ENCODE data around the gene TRIOBP. TPM values are rescaled to one million over a fixed set of nuclear protein-coding genes. Genes with fewer than 3 reads are reported as not detected.

The TRIOBP gene
- total RNA-seq, 1 donor from 2014 or later: 40.6 TPM

GRCh38 chr22:37742376-37743171 is 45.7 kb downstream of the TRIOBP start:
- peak overlapping the region; percentile 12 for H3K27ac ChIP-seq (ENCODE audit: low read depth, low read length)

GRCh38 chr22:37744589-37744988 is 47.7 kb downstream of the TRIOBP start:
- DNase-seq (ENCODE audit: low read depth) (no peak), FAIRE-seq (no peak)
- Mint-ChIP-seq H3K27ac (ENCODE audit: unreplicated experiment) (no peak overlapping the region), H3K9me3 (ENCODE audit: unreplicated experiment) (no peaks in the 10 kb centered on the region), H3K27me3 (ENCODE audit: low read depth, unreplicated experiment) (peaks cover 2% of the 10 kb centered on the region), H3K4me3 (ENCODE audit: unreplicated experiment) (peak overlapping the region; percentile 55), H3K4me1 (ENCODE audit: low read depth, unreplicated experiment) (peaks cover 34% of the 10 kb centered on the region), H3K36me3 (ENCODE audit: low read depth, unreplicated experiment) (no peaks in the 10 kb centered on the region)
- Histone ChIP-seq H3K4me2 (ENCODE audit: low read length) (no peak overlapping the region), H3K4me1 (ENCODE audit: insufficient read depth, low read length) (peaks cover 59% of the 10 kb centered on the region), H2AFZ (ENCODE audit: low read depth, low read length) (no peak overlapping the region), H3K4me3 (ENCODE audit: insufficient read depth, low read depth, low read length) (no peak overlapping the region), H3K79me2 (ENCODE audit: insufficient read depth, low read length) (peaks cover 40% of the 10 kb centered on the region), H3K36me3 (ENCODE audit: insufficient read depth, low read length) (no peaks in the 10 kb centered on the region), H3K27me3 (ENCODE audit: insufficient read depth, low read length) (no peaks in the 10 kb centered on the region), H3K27ac (ENCODE audit: low read depth, low read length) (no peak overlapping the region), H4K20me1 (ENCODE audit: insufficient read depth, low read length) (peaks cover 23% of the 10 kb centered on the region), H3K9me3 (ENCODE audit: insufficient read depth, low read depth, low read length) (no peaks in the 10 kb centered on the region), H3K9ac (ENCODE audit: low read length) (no peak overlapping the region)
- TF ChIP-seq EZH2 (IDR thresholded peaks at IDR 0.05; ENCODE audit: insufficient read depth, low read length) (no peak), CTCF (IDR thresholded peaks at IDR 0.05; ENCODE audit: insufficient read depth, low read depth, low read length) (no peak)

More at GRCh38 chr22:37742376-37743171, 45.7 kb downstream of the TRIOBP start:
- peaks cover 2% of the 10 kb centered on the region for H4K20me1 ChIP-seq (ENCODE audit: insufficient read depth, low read length)
- peak overlapping the region; percentile 73 for H3K4me2 ChIP-seq (ENCODE audit: low read length)
- H3K4me3 ChIP-seq (ENCODE audit: insufficient read depth, low read depth, low read length): no peak overlapping the region
- H2AFZ ChIP-seq (ENCODE audit: low read depth, low read length): no peak overlapping the region
- no peaks in the 10 kb centered on the region for H3K36me3 ChIP-seq (ENCODE audit: insufficient read depth, low read length)
- no peak for TF ChIP-seq EZH2 (IDR thresholded peaks at IDR 0.05; ENCODE audit: insufficient read depth, low read length)
- no peak for TF ChIP-seq CTCF (IDR thresholded peaks at IDR 0.05; ENCODE audit: insufficient read depth, low read depth, low read length)
- H3K79me2 ChIP-seq (ENCODE audit: insufficient read depth, low read length): peaks cover 20% of the 10 kb centered on the region
- Mint-ChIP-seq H3K36me3 (ENCODE audit: low read depth, unreplicated experiment) (no peaks in the 10 kb centered on the region), H3K9me3 (ENCODE audit: unreplicated experiment) (peaks cover 2% of the 10 kb centered on the region), H3K27me3 (ENCODE audit: low read depth, unreplicated experiment) (peaks cover 5% of the 10 kb centered on the region), H3K4me1 (ENCODE audit: low read depth, unreplicated experiment) (peaks cover 30% of the 10 kb centered on the region), H3K27ac (ENCODE audit: unreplicated experiment) (peak overlapping the region; percentile 69), H3K4me3 (ENCODE audit: unreplicated experiment) (no peak overlapping the region)
- H3K9ac ChIP-seq (ENCODE audit: low read length): peak overlapping the region; percentile 9
- DNase-seq (ENCODE audit: low read depth): peak; percentile 86
- peaks cover 39% of the 10 kb centered on the region for H3K4me1 ChIP-seq (ENCODE audit: insufficient read depth, low read length)
- FAIRE-seq: peak; percentile 69
- H3K27me3 ChIP-seq (ENCODE audit: insufficient read depth, low read length): no peaks in the 10 kb centered on the region
- no peaks in the 10 kb centered on the region for H3K9me3 ChIP-seq (ENCODE audit: insufficient read depth, low read depth, low read length)

Measured in astrocyte (in vitro differentiated cells and primary cell).